CD14-positive monocyte (primary cell): ENCODE results near the gene BLOC1S1. TPM values are rescaled to one million over a fixed set of nuclear protein-coding genes. Genes with fewer than 3 reads are reported as not detected.
A peak's percentile ranks its signal among the peaks of the same experiment; 100 is the strongest.

Experiments
- DNase-seq, 3 donors: peaks; one replicate each; pipeline ENCODE4 v3.0.0-alpha.2; 2011 to 2022
- H2AFZ ChIP-seq: 2 replicates; pipeline ENCODE4 v1.6.0; 2012; ENCODE audit warnings: mild to moderate bottlenecking, low read depth, low read length, inconsistent platforms; ENCODE audit not compliant: insufficient read depth, poor library complexity, severe bottlenecking
- H3K27ac ChIP-seq, 2 donors: 1 replicate in 1 of 2; 2 replicates in 1 of 2; pipeline ENCODE4 v1.5.1; 2012 to 2013; ENCODE audit warnings: low read length in 2 of 2, control low read depth in 1 of 2, inconsistent platforms in 1 of 2, low read depth in 1 of 2, mild to moderate bottlenecking in 1 of 2
- H3K27me3 ChIP-seq, 2 donors: one replicate each; pipeline versions ENCODE4 v1.6.0 to v1.6.1; 2011 to 2013; ENCODE audit warnings: low read length in 2 of 2; ENCODE audit not compliant: control insufficient read depth in 2 of 2, insufficient read depth in 2 of 2
- H3K36me3 ChIP-seq, 2 donors: replicated peaks in 1 of 2; 1 replicate in 1 of 2; 2 replicates in 1 of 2; pipeline versions ENCODE4 v1.5.1 to v1.6.1; 2012 to 2013; ENCODE audit warnings: low read length in 2 of 2, control low read depth in 1 of 2, inconsistent platforms in 1 of 2, mild to moderate bottlenecking in 1 of 2; ENCODE audit not compliant: insufficient read depth in 2 of 2, control insufficient read depth in 1 of 2
- H3K4me1 ChIP-seq, 2 donors: 1 replicate in 1 of 2; 2 replicates in 1 of 2; pipeline versions ENCODE4 v1.5.1 to v1.6.1; 2012 to 2013; ENCODE audit warnings: low read length in 2 of 2, control low read depth in 1 of 2, inconsistent platforms in 1 of 2, mild to moderate bottlenecking in 1 of 2, moderate library complexity in 1 of 2; ENCODE audit not compliant: insufficient read depth in 2 of 2, control insufficient read depth in 1 of 2
- H3K4me2 ChIP-seq: replicated peaks from 2 replicates; pipeline ENCODE3; 2012; ENCODE audit warnings: low read length, moderate library complexity, mild to moderate bottlenecking; ENCODE audit not compliant: poor library complexity, severe bottlenecking; ENCODE audit errors: extremely low read depth
- H3K4me3 ChIP-seq, 3 experiments: fragments of 200-600 bp in 1 of 3; sonication (generic) in 1 of 3; replicated peaks in 1 of 3; 1 replicate in 2 of 3; 2 replicates in 1 of 3; pipeline ENCODE4 v1.5.1; 2011 to 2013; ENCODE audit warnings: low read length in 3 of 3, mild to moderate bottlenecking in 3 of 3, control low read depth in 2 of 3, low read depth in 2 of 3, inconsistent platforms in 1 of 3, moderate library complexity in 1 of 3
- H3K79me2 ChIP-seq: 2 replicates; pipeline ENCODE4 v1.6.0; 2012; ENCODE audit warnings: mild to moderate bottlenecking, control low read depth, inconsistent platforms, low read length, moderate library complexity; ENCODE audit not compliant: insufficient read depth
- H3K9ac ChIP-seq: 2 replicates; pipeline ENCODE4 v1.6.0; 2017; ENCODE audit warnings: low read length, mild to moderate bottlenecking; ENCODE audit not compliant: insufficient read depth, poor library complexity, severe bottlenecking
- H3K9me3 ChIP-seq, 2 donors: replicated peaks in 1 of 2; 1 replicate in 1 of 2; 2 replicates in 1 of 2; pipeline versions ENCODE4 v1.5.1 to v1.6.1; 2012 to 2013; ENCODE audit warnings: low read length in 2 of 2, control low read depth in 1 of 2; ENCODE audit not compliant: control insufficient read depth in 1 of 2, insufficient read depth in 1 of 2
- H4K20me1 ChIP-seq: 2 replicates; pipeline ENCODE4 v1.6.0; 2012; ENCODE audit warnings: mild to moderate bottlenecking, low read length, control low read depth, moderate library complexity; ENCODE audit not compliant: insufficient read depth
- H3K27ac Mint-ChIP-seq, 7 donors: one replicate each; pipeline ENCODE4 v1.8.0; 2020; ENCODE audit warnings: mild to moderate bottlenecking in 7 of 7, mixed read lengths in 7 of 7, moderate library complexity in 6 of 7, inconsistent platforms in 2 of 7
- H3K27me3 Mint-ChIP-seq, 3 donors: one replicate each; pipeline ENCODE4 v1.8.0; 2021 to 2022; ENCODE audit warnings: low read depth in 3 of 3, mild to moderate bottlenecking in 3 of 3, mixed read lengths in 3 of 3, moderate library complexity in 3 of 3, inconsistent platforms in 1 of 3
- H3K36me3 Mint-ChIP-seq, 2 donors: one replicate each; pipeline ENCODE4 v1.8.0; 2020; ENCODE audit warnings: mixed read lengths in 2 of 2, inconsistent platforms in 1 of 2, mild to moderate bottlenecking in 1 of 2
- H3K4me1 Mint-ChIP-seq: one replicate; pipeline ENCODE4 v1.8.0; 2020; ENCODE audit warnings: mild to moderate bottlenecking, mixed read lengths
- H3K4me3 Mint-ChIP-seq, 2 donors: one replicate each; pipeline ENCODE4 v1.8.0; 2020; ENCODE audit warnings: mild to moderate bottlenecking in 2 of 2, mixed read lengths in 2 of 2, moderate library complexity in 1 of 2
- H3K9me3 Mint-ChIP-seq, 7 donors: one replicate each; pipeline ENCODE4 v1.8.0; 2020 to 2022; ENCODE audit warnings: mixed read lengths in 7 of 7, mild to moderate bottlenecking in 6 of 7, moderate library complexity in 6 of 7, inconsistent platforms in 2 of 7
- WGBS: methylation state at CpG from one replicate; pipeline ENCODE4 v1.1.5; 2013; ENCODE audit warnings: missing lambda C conversion rate; ENCODE audit not compliant: insufficient coverage; 5-methylcytosine and 5-hydroxymethylcytosine counted together
- intact Hi-C, 2 donors: fragments of 100-400 bp; cut with micrococcal nuclease; formaldehyde crosslinking; loops; one replicate each; pipeline versions ENCODE4 v1.15.0 to v1.15.1; 2023
- polyA plus RNA-seq, 3 donors: library from polyadenylated mRNA; depleted of rRNA in 1 of 3; unstranded in 2 of 3; stranded (reverse) in 1 of 3; fragments of 300-500 nt in 2 of 3; fragments of >200 nt in 1 of 3; fragmentation: Illumina TruSeq in 2 of 3; gene quantifications; 1 replicate in 2 of 3; 2 replicates in 1 of 3; pipeline ENCODE4 v1.2.3, GENCODE V29; 2012 to 2021
- TF ChIP-seq, protein P1 (sequence below): fragments of 200-600 bp; IDR thresholded peaks from one replicate; pipeline ENCODE4 v1.8.0; 2022; ENCODE audit warnings: antibody characterized with exemption, mild to moderate bottlenecking

The BLOC1S1 gene
- polyA plus RNA-seq, 3 donors = 222 to 358 (median 223) TPM

GRCh38 chr12:55670276-55670675, 45.6 kb upstream of the BLOC1S1 start:
- H3K27ac ChIP-seq = no peak overlapping the region

DNA sequence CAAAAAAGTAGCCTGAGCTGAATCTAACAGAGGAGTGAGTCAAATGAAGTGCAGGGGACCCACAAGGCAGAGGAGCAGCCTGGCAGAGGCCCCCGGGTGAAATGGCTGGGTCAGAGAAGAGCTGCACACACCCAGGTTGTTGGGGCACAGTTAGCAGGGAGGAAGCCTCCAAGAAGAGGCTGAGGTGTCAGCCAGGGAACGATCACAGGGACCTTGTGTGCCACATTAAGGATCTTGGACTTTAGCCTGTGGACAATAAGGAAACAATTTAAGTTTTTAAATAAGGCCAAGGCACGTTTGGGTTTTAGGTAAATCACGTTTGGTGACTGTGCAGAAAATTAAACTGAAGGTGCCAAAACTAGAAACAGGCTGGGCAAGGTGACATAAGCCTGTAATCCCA, 44.1 kb upstream of the BLOC1S1 start:
- H3K9ac ChIP-seq = no peak overlapping the region
- DNase-seq = no peak
- H3K9me3 ChIP-seq = no peaks in the 10 kb centered on the region
- H3K4me2 ChIP-seq = no peak overlapping the region
- H3K4me1 ChIP-seq = peaks cover 48 to 69% of the 10 kb centered on the region in 2 donors
- peaks cover 62% of the 10 kb centered on the region for H3K4me1 Mint-ChIP-seq
- no peaks in the 10 kb centered on the region for H4K20me1 ChIP-seq
- no peak overlapping the region for H3K27ac Mint-ChIP-seq
- H3K36me3 ChIP-seq = no peaks in the 10 kb centered on the region
- no peak overlapping the region for H3K4me3 ChIP-seq
- H3K27ac ChIP-seq = no peak overlapping the region
- no peak overlapping the region for H3K4me3 Mint-ChIP-seq
- no peak overlapping the region for H2AFZ ChIP-seq
- peaks cover 0 to 2% of the 10 kb centered on the region in 2 donors for H3K36me3 Mint-ChIP-seq
- peaks cover 0 to 4% (median 3%) of the 10 kb centered on the region in 3 donors for H3K27me3 Mint-ChIP-seq
- intact Hi-C loops = no loop called here
- TF ChIP-seq, protein P1, sequence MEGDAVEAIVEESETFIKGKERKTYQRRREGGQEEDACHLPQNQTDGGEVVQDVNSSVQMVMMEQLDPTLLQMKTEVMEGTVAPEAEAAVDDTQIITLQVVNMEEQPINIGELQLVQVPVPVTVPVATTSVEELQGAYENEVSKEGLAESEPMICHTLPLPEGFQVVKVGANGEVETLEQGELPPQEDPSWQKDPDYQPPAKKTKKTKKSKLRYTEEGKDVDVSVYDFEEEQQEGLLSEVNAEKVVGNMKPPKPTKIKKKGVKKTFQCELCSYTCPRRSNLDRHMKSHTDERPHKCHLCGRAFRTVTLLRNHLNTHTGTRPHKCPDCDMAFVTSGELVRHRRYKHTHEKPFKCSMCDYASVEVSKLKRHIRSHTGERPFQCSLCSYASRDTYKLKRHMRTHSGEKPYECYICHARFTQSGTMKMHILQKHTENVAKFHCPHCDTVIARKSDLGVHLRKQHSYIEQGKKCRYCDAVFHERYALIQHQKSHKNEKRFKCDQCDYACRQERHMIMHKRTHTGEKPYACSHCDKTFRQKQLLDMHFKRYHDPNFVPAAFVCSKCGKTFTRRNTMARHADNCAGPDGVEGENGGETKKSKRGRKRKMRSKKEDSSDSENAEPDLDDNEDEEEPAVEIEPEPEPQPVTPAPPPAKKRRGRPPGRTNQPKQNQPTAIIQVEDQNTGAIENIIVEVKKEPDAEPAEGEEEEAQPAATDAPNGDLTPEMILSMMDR = no peak
- H3K79me2 ChIP-seq = no peaks in the 10 kb centered on the region
- 68% methylated on average over 4 of the region's 4 CpGs for WGBS
- peaks cover 0 to 11% (median 3%) of the 10 kb centered on the region in 7 donors for H3K9me3 Mint-ChIP-seq
- H3K27me3 ChIP-seq = no peaks in the 10 kb centered on the region

More at GRCh38 chr12:55670276-55670675, 45.6 kb upstream of the BLOC1S1 start:
- Mint-ChIP-seq H3K4me1 (peaks cover 53% of the 10 kb centered on the region), H3K9me3 (peaks cover 0 to 6% (median 0%) of the 10 kb centered on the region in 7 donors), H3K4me3 (no peak overlapping the region), H3K27me3 (peaks cover 0 to 3% (median 3%) of the 10 kb centered on the region in 3 donors), H3K27ac (peak overlapping the region in 4 of 7 donors; percentile 8 to 65 (median 32)), H3K36me3 (peaks cover 0 to 2% of the 10 kb centered on the region in 2 donors)
- H3K9me3 ChIP-seq = no peaks in the 10 kb centered on the region
- TF ChIP-seq, protein P1 = no peak
- no peaks in the 10 kb centered on the region for H3K27me3 ChIP-seq
- intact Hi-C loops = no loop called here
- no peak overlapping the region for H3K4me3 ChIP-seq
- H3K4me2 ChIP-seq = no peak overlapping the region
- H3K36me3 ChIP-seq = no peaks in the 10 kb centered on the region
- no peak for DNase-seq
- no peak overlapping the region for H2AFZ ChIP-seq
- no peak overlapping the region for H3K9ac ChIP-seq
- no peaks in the 10 kb centered on the region for H3K79me2 ChIP-seq
- H3K4me1 ChIP-seq = peaks cover 38 to 58% of the 10 kb centered on the region in 2 donors
- no peaks in the 10 kb centered on the region for H4K20me1 ChIP-seq
